ENCODE measurements around the gene MYO10.

The MYO10 gene

GRCh38 chr5:16799796-16800195, 136.3 kb downstream of the MYO10 start:
- CTCF ChIA-PET = interaction anchor here (1.5 kb wide), 1 partner anchor 9 kb away, joined by 7 read pairs; no protein-coding TSS in a partner anchor
- H3K4me1 ChIP-seq (ENCODE audit: control insufficient read depth, insufficient read depth, low read length) = no peaks in the 10 kb centered on the region
- POLR2A ChIA-PET = no interaction called here
- H3K36me3 ChIP-seq (ENCODE audit: control insufficient read depth in 2 of 2, insufficient read depth in 1 of 2, low read length in 2 of 2) = no peaks in the 10 kb centered on the region
- TF ChIP-seq, protein P1, sequence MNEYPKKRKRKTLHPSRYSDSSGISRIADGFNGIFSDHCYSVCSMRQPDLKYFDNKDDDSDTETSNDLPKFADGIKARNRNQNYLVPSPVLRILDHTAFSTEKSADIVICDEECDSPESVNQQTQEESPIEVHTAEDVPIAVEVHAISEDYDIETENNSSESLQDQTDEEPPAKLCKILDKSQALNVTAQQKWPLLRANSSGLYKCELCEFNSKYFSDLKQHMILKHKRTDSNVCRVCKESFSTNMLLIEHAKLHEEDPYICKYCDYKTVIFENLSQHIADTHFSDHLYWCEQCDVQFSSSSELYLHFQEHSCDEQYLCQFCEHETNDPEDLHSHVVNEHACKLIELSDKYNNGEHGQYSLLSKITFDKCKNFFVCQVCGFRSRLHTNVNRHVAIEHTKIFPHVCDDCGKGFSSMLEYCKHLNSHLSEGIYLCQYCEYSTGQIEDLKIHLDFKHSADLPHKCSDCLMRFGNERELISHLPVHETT (tag by site-specific recombination; IDR thresholded peaks at IDR 0.05) = no peak
- no peaks in the 10 kb centered on the region for H3K9me3 ChIP-seq (ENCODE audit: control insufficient read depth, insufficient read depth, low read depth, low read length)
- H3K27ac ChIP-seq (ENCODE audit: extremely low read depth, low read depth, low read length) = no peak overlapping the region
- H3K4me3 ChIP-seq (ENCODE audit: low read depth, low read length) = no peak overlapping the region

DNA sequence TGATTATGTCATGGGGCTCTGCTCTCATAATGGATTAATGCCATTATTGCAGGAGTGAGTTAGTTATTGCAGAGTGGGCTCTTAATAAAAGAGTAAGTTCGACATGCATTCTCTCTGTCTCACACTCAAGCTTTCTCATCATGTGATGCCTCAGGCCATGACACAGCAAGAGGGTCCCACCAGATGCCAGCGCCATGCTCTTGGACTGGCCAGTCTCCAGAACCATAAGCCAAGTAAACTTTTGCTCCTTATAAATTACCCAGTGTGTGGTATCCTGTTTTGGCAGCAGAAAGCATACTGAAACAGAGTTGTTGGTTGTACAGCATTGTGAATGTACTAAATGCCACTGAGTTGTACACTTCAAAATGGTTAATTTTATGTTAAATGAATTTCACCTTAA, 138.1 kb downstream of the MYO10 start:
- CTCF ChIA-PET = interaction anchor here (1.0 kb wide), 1 partner anchor 393 kb away, joined by 4 read pairs; no protein-coding TSS in a partner anchor
- POLR2A ChIA-PET = no interaction called here
- Histone ChIP-seq H3K36me3 (ENCODE audit: control insufficient read depth in 2 of 2, insufficient read depth in 1 of 2, low read length in 2 of 2) (no peaks in the 10 kb centered on the region; a peak in 1 of 3 replicates), H3K4me1 (ENCODE audit: control insufficient read depth, insufficient read depth, low read length) (no peaks in the 10 kb centered on the region), H3K9me3 (ENCODE audit: control insufficient read depth, insufficient read depth, low read depth, low read length) (no peaks in the 10 kb centered on the region), H3K4me3 (ENCODE audit: low read depth, low read length) (no peak overlapping the region), H3K27ac (ENCODE audit: extremely low read depth, low read depth, low read length) (no peak overlapping the region)
- TF ChIP-seq TCF7L2 (IDR thresholded peaks at IDR 0.05; ENCODE audit: borderline replicate concordance, low read depth, low read length) (no peak), SETDB1 (IDR thresholded peaks at IDR 0.05; ENCODE audit: insufficient read length, low read length) (peak; percentile 33), ZNF830 (tag by site-specific recombination; IDR thresholded peaks at IDR 0.05; ENCODE audit: low read depth) (no peak), ZNF510 (tag by site-specific recombination; IDR thresholded peaks at IDR 0.05; ENCODE audit: insufficient replicate concordance) (peak; percentile 18)
- TF ChIP-seq, protein P2, sequence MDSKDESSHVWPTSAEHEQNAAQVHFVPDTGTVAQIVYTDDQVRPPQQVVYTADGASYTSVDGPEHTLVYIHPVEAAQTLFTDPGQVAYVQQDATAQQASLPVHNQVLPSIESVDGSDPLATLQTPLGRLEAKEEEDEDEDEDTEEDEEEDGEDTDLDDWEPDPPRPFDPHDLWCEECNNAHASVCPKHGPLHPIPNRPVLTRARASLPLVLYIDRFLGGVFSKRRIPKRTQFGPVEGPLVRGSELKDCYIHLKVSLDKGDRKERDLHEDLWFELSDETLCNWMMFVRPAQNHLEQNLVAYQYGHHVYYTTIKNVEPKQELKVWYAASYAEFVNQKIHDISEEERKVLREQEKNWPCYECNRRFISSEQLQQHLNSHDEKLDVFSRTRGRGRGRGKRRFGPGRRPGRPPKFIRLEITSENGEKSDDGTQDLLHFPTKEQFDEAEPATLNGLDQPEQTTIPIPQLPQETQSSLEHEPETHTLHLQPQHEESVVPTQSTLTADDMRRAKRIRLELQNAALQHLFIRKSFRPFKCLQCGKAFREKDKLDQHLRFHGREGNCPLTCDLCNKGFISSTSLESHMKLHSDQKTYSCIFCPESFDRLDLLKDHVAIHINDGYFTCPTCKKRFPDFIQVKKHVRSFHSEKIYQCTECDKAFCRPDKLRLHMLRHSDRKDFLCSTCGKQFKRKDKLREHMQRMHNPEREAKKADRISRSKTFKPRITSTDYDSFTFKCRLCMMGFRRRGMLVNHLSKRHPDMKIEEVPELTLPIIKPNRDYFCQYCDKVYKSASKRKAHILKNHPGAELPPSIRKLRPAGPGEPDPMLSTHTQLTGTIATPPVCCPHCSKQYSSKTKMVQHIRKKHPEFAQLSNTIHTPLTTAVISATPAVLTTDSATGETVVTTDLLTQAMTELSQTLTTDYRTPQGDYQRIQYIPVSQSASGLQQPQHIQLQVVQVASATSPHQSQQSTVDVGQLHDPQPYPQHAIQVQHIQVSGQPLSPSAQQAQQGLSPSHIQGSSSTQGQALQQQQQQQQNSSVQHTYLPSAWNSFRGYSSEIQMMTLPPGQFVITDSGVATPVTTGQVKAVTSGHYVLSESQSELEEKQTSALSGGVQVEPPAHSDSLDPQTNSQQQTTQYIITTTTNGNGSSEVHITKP (tag by site-specific recombination; IDR thresholded peaks at IDR 0.05) = no peak

- Histone ChIP-seq H3K9me3 (ENCODE audit: control insufficient read depth, insufficient read depth, low read depth, low read length) (no peaks in the 10 kb centered on the region), H3K4me1 (ENCODE audit: control insufficient read depth, insufficient read depth, low read length) (peaks cover 5% of the 10 kb centered on the region; the same call in 1 of the 2 replicates), H3K27ac (ENCODE audit: extremely low read depth, low read depth, low read length) (no peak overlapping the region), H3K4me3 (ENCODE audit: low read depth, low read length) (no peak overlapping the region), H3K36me3 (ENCODE audit: control insufficient read depth in 2 of 2, insufficient read depth in 1 of 2, low read length in 2 of 2) (no peaks in the 10 kb centered on the region; a peak in 1 of 3 replicates)
- ChIA-PET CTCF (interaction anchor here (1.1 to 4.6 kb wide), 2 partner anchors 338 to 396 kb away, joined by 4 to 94 read pairs; no protein-coding TSS in a partner anchor), POLR2A (no interaction called here)
- TF ChIP-seq KLF10 (tag by site-specific recombination; IDR thresholded peaks at IDR 0.05) (no peak), ZNF19 (tag by site-specific recombination; IDR thresholded peaks at IDR 0.05; ENCODE audit: low read depth) (no peak), ZFP37 (tag by site-specific recombination; IDR thresholded peaks at IDR 0.05) (no peak), ZBTB20 (tag by site-specific recombination; IDR thresholded peaks at IDR 0.05) (no peak), ZNF510 (tag by site-specific recombination; IDR thresholded peaks at IDR 0.05; ENCODE audit: insufficient replicate concordance) (no peak), ZNF549 (tag by site-specific recombination; IDR thresholded peaks at IDR 0.05) (no peak), ZNF112 (tag by site-specific recombination; IDR thresholded peaks at IDR 0.05) (no peak), ZNF292 (tag by site-specific recombination; IDR thresholded peaks at IDR 0.05; ENCODE audit: borderline replicate concordance, low read depth) (no peak), ZNF677 (tag by site-specific recombination; IDR thresholded peaks at IDR 0.05) (no peak), ZFP69B (tag by site-specific recombination; IDR thresholded peaks at IDR 0.05) (no peak), ELK4 (IDR thresholded peaks at IDR 0.05; ENCODE audit: borderline replicate concordance, low read depth, low read length) (no peak), KLF9 (tag by site-specific recombination; IDR thresholded peaks at IDR 0.05; ENCODE audit: low read depth) (no peak), ZNF791 (tag by site-specific recombination; IDR thresholded peaks at IDR 0.05) (no peak), ZBTB17 (tag by site-specific recombination; IDR thresholded peaks at IDR 0.05) (no peak)
- TF ChIP-seq, protein P3, sequence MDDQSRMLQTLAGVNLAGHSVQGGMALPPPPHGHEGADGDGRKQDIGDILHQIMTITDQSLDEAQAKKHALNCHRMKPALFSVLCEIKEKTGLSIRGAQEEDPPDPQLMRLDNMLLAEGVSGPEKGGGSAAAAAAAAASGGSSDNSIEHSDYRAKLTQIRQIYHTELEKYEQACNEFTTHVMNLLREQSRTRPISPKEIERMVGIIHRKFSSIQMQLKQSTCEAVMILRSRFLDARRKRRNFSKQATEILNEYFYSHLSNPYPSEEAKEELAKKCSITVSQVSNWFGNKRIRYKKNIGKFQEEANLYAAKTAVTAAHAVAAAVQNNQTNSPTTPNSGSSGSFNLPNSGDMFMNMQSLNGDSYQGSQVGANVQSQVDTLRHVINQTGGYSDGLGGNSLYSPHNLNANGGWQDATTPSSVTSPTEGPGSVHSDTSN (CRISPR knock-in tag; IDR thresholded peaks at IDR 0.05) = no peak
- TF ChIP-seq, protein P4, sequence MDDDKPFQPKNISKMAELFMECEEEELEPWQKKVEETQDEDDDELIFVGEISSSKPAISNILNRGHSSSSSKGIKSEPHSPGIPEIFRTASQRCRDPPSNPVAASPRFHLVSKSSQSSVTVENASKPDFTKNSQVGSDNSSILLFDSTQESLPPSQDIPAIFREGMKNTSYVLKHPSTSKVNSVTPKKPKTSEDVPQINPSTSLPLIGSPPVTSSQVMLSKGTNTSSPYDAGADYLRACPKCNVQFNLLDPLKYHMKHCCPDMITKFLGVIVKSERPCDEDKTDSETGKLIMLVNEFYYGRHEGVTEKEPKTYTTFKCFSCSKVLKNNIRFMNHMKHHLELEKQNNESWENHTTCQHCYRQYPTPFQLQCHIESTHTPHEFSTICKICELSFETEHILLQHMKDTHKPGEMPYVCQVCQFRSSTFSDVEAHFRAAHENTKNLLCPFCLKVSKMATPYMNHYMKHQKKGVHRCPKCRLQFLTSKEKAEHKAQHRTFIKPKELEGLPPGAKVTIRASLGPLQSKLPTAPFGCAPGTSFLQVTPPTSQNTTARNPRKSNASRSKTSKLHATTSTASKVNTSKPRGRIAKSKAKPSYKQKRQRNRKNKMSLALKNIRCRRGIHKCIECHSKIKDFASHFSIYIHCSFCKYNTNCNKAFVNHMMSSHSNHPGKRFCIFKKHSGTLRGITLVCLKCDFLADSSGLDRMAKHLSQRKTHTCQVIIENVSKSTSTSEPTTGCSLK (tag by site-specific recombination; IDR thresholded peaks at IDR 0.05) = no peak
Observed at GRCh38 chr5:16794269-16794913, 141.7 kb downstream of the MYO10 start.
